Vagina (tissue), 2 donors: ENCODE results near the gene FMOD.

Experiments used
- POLR2AphosphoS5 ChIP-seq, 2 donors: sonication (generic); formaldehyde crosslinking; IDR thresholded peaks; one replicate each; pipeline ENCODE4 v1.9.0; 2017; ENCODE audit warnings: antibody characterized with exemption in 2 of 2, mild to moderate bottlenecking in 2 of 2, low read depth in 1 of 2; ENCODE audit not compliant: insufficient read depth in 1 of 2
- TF ChIP-seq, protein P1 (sequence below), 3 experiments: fragments of 450-650 bp in 2 of 3; fragments of 200-600 bp in 1 of 3; sonication (generic) in 1 of 3; IDR thresholded peaks; one replicate each; pipeline ENCODE4 v1.5.1; 2017 to 2019; ENCODE audit warnings: antibody characterized with exemption in 3 of 3, mild to moderate bottlenecking in 2 of 3, moderate library complexity in 2 of 3

DNA sequence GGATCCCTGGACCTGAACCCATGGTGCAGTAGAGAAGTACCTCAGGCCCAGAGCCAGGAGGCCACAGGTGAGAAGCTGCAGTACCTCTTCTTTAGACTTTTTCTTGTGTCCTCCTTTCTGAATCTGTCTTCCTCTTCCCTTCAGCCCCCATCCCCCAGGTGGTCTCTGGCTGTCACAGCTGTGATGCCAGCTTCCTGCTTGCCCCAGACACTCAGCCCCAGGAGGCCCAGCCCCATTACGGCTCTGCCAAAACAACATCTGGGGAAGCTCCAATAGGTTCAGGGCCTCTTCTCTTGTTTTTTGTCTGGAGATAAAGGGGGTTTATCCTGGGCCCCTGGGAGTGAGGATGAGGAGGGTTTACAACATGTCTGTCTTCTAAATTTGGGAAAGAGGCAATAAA lies 55.1 kb downstream of the FMOD start:
- TF ChIP-seq, protein P1, sequence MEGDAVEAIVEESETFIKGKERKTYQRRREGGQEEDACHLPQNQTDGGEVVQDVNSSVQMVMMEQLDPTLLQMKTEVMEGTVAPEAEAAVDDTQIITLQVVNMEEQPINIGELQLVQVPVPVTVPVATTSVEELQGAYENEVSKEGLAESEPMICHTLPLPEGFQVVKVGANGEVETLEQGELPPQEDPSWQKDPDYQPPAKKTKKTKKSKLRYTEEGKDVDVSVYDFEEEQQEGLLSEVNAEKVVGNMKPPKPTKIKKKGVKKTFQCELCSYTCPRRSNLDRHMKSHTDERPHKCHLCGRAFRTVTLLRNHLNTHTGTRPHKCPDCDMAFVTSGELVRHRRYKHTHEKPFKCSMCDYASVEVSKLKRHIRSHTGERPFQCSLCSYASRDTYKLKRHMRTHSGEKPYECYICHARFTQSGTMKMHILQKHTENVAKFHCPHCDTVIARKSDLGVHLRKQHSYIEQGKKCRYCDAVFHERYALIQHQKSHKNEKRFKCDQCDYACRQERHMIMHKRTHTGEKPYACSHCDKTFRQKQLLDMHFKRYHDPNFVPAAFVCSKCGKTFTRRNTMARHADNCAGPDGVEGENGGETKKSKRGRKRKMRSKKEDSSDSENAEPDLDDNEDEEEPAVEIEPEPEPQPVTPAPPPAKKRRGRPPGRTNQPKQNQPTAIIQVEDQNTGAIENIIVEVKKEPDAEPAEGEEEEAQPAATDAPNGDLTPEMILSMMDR (IDR thresholded peaks at IDR 0.05) = no peak
- no peak for TF ChIP-seq POLR2AphosphoS5 (IDR thresholded peaks at IDR 0.05; ENCODE audit: insufficient read depth in 1 of 2, low read depth in 1 of 2)
